DMS 273 (cell line): Measurements from ENCODE around the gene TULP4.
"Not testable (repeated sequence)": the region's sequence is repeated elsewhere in the genome, so short reads cannot be mapped to it uniquely, and the experiment has no call there.

Source experiments
- DNase-seq: peaks from one replicate; lab custom pipeline; 2025; ENCODE audit not compliant: unreplicated experiment; lab: John Stamatoyannopoulos, UW

TULP4 gene

GRCh38 chr6:158460602-158461169 lies 148.4 kb downstream of the TULP4 start:
- DNase-seq, result no peak

GRCh38 chr6:158461954-158462353 lies 149.7 kb downstream of the TULP4 start:
- DNase-seq, result no peak

GRCh38 chr6:158464483-158464882 lies 152.2 kb downstream of the TULP4 start:
- DNase-seq, result no peak

- DNase-seq, result no peak
Measured at GRCh38 chr6:158465257-158465656, 153.0 kb downstream of the TULP4 start.

GRCh38 chr6:158465747-158466146 lies 153.5 kb downstream of the TULP4 start:
- no peak for DNase-seq

- peak; percentile 20 for DNase-seq
Measured at GRCh38 chr6:158467923-158468322, 155.7 kb downstream of the TULP4 start.

- no peak for DNase-seq
Measured at GRCh38 chr6:158468666-158469065, 156.4 kb downstream of the TULP4 start.

GRCh38 chr6:158470023-158470422 lies 157.8 kb downstream of the TULP4 start:
- not testable (repeated sequence) for DNase-seq

- no peak for DNase-seq
Measured at GRCh38 chr6:158471339-158471738, 159.1 kb downstream of the TULP4 start.

GRCh38 chr6:158472447-158472846 lies 160.2 kb downstream of the TULP4 start:
- no peak for DNase-seq

- DNase-seq, result no peak
Measured at GRCh38 chr6:158474961-158475343, 162.7 kb downstream of the TULP4 start.

- DNase-seq, result peak; percentile 52
Measured at GRCh38 chr6:158475344-158476302, 163.4 kb downstream of the TULP4 start.

- DNase-seq, result no peak
Measured at GRCh38 chr6:158476389-158476788, 164.1 kb downstream of the TULP4 start.

- not testable (repeated sequence) for DNase-seq
Measured at GRCh38 chr6:158477722-158478121, 165.5 kb downstream of the TULP4 start.

GRCh38 chr6:158480989-158481388 lies 168.7 kb downstream of the TULP4 start:
- DNase-seq, result no peak

- no peak for DNase-seq
Measured at GRCh38 chr6:158481690-158482473, 169.6 kb downstream of the TULP4 start.

- DNase-seq, result no peak
Measured at GRCh38 chr6:158485431-158485830, 173.2 kb downstream of the TULP4 start.

- no peak for DNase-seq
Measured at GRCh38 chr6:158487495-158487894, 175.2 kb downstream of the TULP4 start.

- DNase-seq, result no peak
Measured at GRCh38 chr6:158488065-158488464, 175.8 kb downstream of the TULP4 start.

GRCh38 chr6:158489441-158489840 lies 177.2 kb downstream of the TULP4 start:
- DNase-seq, result no peak

- DNase-seq, result no peak
Measured at GRCh38 chr6:158492881-158493280, 180.6 kb downstream of the TULP4 start.

GRCh38 chr6:158496700-158497099 lies 184.4 kb downstream of the TULP4 start:
- no peak for DNase-seq
